NCI-H187 (cell line): ENCODE measurements around the gene MDH2.
"Not testable (repeated sequence)": the region's sequence is repeated elsewhere in the genome, so short reads cannot be mapped to it uniquely, and the experiment has no call there.

ENCODE experiments used
- DNase-seq, 2 experiments: peaks; one replicate each; lab custom pipeline; 2025; lab: John Stamatoyannopoulos, UW

The MDH2 gene

DNA sequence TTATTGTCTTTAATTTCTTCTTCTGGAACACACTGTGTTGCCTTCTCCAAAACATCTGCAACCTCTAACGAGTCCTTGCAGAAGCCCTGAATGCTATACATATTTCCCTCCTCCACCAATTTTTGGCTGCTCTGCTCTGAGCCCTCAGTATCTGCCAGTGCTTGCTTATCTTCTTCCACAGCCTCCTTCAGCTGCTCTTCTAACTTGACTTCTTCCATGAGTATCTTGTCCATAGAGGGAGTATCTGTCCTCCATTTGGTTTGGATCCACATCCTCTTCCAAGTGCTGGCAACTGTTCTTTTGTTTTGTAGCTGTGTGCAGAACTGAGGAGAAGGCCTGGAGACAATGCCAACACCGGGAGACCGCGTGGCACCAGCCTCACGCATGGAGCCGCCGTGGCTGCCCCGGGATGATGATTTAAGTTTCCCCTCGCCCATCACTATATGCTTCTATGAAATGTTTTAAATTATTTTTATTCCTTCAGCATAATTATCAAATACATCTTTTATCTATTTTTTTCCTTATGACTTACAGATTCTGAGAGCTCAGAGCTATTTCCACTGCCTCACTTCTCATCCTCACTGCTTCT lies 65.2 kb downstream of the MDH2 start:
- not testable (repeated sequence) for DNase-seq

DNA sequence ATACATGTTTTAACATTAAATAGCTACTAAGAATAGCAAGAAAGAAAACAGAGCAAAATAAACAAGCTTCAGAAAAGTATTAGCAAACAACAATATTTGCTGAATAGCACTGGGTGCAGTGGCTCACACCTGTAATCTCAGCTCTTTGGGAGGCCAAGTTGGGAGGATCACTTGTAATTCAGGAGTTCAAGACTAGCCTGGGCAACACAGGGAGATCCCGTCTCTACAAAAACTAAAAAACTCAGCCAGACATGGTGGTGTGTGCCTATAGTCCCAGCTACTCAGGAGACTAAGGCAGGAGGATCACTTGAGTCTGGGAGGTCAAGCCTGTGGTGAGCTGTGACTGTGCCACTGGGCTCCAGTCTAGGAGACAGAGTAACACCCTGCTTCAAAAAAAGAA lies 66.8 kb downstream of the MDH2 start:
- DNase-seq, result not testable (repeated sequence)
